Body of pancreas (tissue), 4 donors: ENCODE results near the gene TENT4B. TPM values are rescaled to one million over a fixed set of nuclear protein-coding genes. Genes with fewer than 3 reads are reported as not detected.

Experiments used
- ATAC-seq: fragments of 150-250 bp; one replicate; pipeline ENCODE4 v1.9.1; 2016
- DNase-seq, 4 donors: peaks; one replicate each; pipeline ENCODE4 v3.0.0-alpha.2; 2019
- H3K27ac ChIP-seq, 4 donors: fragments of 200-600 bp; sonication (generic); 1 replicate in 3 of 4; 2 replicates in 1 of 4; pipeline versions ENCODE4 v1.5.1 to v1.6.1; 2016 to 2019; ENCODE audit warnings: mild to moderate bottlenecking in 1 of 4, mixed read lengths in 1 of 4, moderate library complexity in 1 of 4
- H3K27me3 ChIP-seq, 2 donors: fragments of 200-600 bp; sonication (generic); one replicate each; pipeline ENCODE4 v1.6.0; 2016; ENCODE audit warnings: mild to moderate bottlenecking in 1 of 2
- H3K36me3 ChIP-seq, 2 donors: fragments of 200-600 bp; sonication (generic); replicated peaks in 1 of 2; 2 replicates each; pipeline ENCODE4 v1.5.1; 2016; ENCODE audit warnings: low read depth in 2 of 2; ENCODE audit not compliant: insufficient read depth in 1 of 2
- H3K4me1 ChIP-seq: fragments of 200-600 bp; sonication (generic); one replicate; pipeline ENCODE4 v1.6.0; 2016
- H3K4me3 ChIP-seq, 2 donors: fragments of 200-600 bp; sonication (generic); 1 replicate in 1 of 2; 2 replicates in 1 of 2; pipeline ENCODE4 v1.5.1; 2016 to 2019
- H3K9me3 ChIP-seq, 3 donors: fragments of 200-600 bp; sonication (generic); 1 replicate in 2 of 3; 2 replicates in 1 of 3; pipeline ENCODE4 v1.5.1; 2016
- CTCF ChIP-seq, 7 experiments: fragments of 450-650 bp in 4 of 7; fragments of 200-600 bp in 3 of 7; sonication (generic) in 3 of 7; IDR thresholded peaks; one replicate each; pipeline ENCODE4 v1.5.1; 2016 to 2019; ENCODE audit warnings: antibody characterized with exemption in 7 of 7
- POLR2A ChIP-seq, 3 donors: fragments of 450-650 bp; IDR thresholded peaks; one replicate each; pipeline ENCODE4 v1.6.1; 2016; ENCODE audit warnings: antibody characterized with exemption in 3 of 3, mild to moderate bottlenecking in 2 of 3
- WGBS, 2 donors: methylation state at CpG; one replicate each; pipeline ENCODE4 v1.1.5; 2017; 5-methylcytosine and 5-hydroxymethylcytosine counted together
- intact Hi-C: fragments of 100-400 bp; cut with DNase I; formaldehyde crosslinking; loops from one replicate; pipeline ENCODE4 v1.15.1; 2023
- total RNA-seq, 2 donors: library from RNA; depleted of rRNA; stranded (reverse); fragments of >200 nt; gene quantifications; one replicate each; pipeline ENCODE4 v1.1.0, GENCODE V29; 2016

Gene TENT4B
- total RNA-seq, 2 donors from 2014 or later: 2.0 to 7.0 TPM

DNA sequence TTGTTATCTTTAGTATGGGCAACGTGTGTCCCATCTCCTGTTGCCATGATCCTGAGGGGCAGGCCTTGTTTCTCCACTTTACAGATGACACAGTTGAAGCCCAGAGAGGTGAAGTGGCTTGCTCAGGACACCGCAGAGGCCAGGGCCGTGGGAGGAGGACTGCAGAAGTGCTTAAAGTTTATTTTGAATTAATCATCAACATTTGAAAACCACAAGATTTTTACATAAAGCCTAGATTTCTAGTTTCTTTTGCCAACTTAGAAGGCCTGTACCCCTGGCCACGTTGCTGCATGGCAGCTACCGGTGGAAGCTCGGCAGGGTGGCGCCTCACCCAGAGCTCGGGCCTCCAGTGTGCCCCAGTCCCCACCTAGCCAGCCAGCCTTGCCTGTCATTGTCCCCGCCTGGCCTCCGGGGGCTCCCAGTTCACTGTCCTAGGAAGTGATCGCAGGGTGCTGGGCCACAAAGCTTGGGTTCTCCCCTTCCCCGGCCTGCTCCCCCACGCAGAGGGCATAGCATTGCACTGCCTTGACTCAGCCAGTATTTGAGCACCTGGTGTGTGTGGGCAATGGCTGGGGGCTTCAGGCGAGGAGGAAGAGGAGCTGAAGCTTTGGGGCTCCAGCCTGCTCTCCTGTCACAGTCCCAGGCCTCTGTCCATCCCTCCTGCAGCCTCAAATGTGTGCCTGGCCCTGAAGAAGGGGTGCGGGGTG lies 98.4 kb downstream of the TENT4B start:
- WGBS, 2 donors: 81 to 88% methylated on average over 10 to 15 of the region's 15 CpGs
- no peak for ATAC-seq

GRCh38 chr16:50252082-50252611 lies 99.0 kb downstream of the TENT4B start:
- intact Hi-C loops: no loop called here
- 85 to 90% methylated on average over 5 to 9 of the region's 9 CpGs for WGBS, 2 donors
- Histone ChIP-seq H3K27me3 (no peaks in the 10 kb centered on the region), H3K9me3 (no peaks in the 10 kb centered on the region), H3K36me3 (no peaks in the 10 kb centered on the region), H3K27ac (no peak overlapping the region), H3K4me3 (no peak overlapping the region), H3K4me1 (no peaks in the 10 kb centered on the region)
- TF ChIP-seq POLR2A (IDR thresholded peaks at IDR 0.05): no peak
- no peak for TF ChIP-seq CTCF (IDR thresholded peaks at IDR 0.05)
- no peak for DNase-seq
- no peak for ATAC-seq

More for the DNA sequence above, 98.4 kb downstream of the TENT4B start:
- no peaks in the 10 kb centered on the region for H3K9me3 ChIP-seq
- TF ChIP-seq POLR2A (IDR thresholded peaks at IDR 0.05) (no peak), CTCF (IDR thresholded peaks at IDR 0.05) (no peak)
- no peaks in the 10 kb centered on the region for H3K27me3 ChIP-seq
- H3K4me1 ChIP-seq: peaks cover 1% of the 10 kb centered on the region
- no peak overlapping the region for H3K4me3 ChIP-seq
- H3K27ac ChIP-seq: no peak overlapping the region
- intact Hi-C loops: no loop called here
- DNase-seq: peak in 1 of 4 donors; percentile 35
- no peaks in the 10 kb centered on the region for H3K36me3 ChIP-seq

DNA sequence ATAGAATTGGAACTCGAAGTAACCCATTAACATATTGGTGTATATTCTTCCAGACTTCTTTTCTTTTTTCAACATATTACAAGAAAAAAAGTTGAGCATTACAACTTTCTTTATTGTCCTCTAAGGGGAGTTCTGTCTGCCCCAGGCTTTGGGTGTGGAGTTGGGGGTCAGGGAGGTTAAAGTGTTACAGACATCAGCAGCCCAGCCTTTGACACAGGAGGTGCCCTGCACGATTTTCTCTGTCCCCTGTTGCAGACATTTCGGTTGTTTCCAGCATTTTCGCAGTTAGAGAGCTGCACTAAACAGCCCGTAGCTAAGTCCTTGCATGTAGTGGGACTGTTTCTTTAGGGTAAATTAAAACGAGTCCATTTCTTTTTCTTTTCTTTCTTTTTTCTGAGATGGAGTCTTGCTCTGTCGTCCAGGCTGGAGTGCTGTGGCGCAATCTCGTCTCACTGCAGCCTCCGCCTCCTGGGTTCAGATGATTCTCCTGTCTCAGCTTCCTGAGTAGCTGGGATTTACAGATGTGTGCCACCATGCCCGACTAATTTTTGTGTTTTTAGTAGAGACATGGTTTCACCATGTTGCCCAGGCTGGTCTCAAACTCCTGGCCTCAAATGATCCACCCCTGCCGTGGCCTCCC lies 99.9 kb downstream of the TENT4B start:
- intact Hi-C loops: no loop called here
- DNase-seq (no peak), ATAC-seq (no peak)
- Histone ChIP-seq H3K36me3 (no peaks in the 10 kb centered on the region), H3K27me3 (no peaks in the 10 kb centered on the region), H3K9me3 (no peaks in the 10 kb centered on the region), H3K4me1 (no peaks in the 10 kb centered on the region), H3K27ac (no peak overlapping the region), H3K4me3 (no peak overlapping the region)
- WGBS, 2 donors: 71 to 72% methylated on average over 12 of the region's 12 CpGs
- TF ChIP-seq CTCF (IDR thresholded peaks at IDR 0.05): no peak
- no peak for TF ChIP-seq POLR2A (IDR thresholded peaks at IDR 0.05)

DNA sequence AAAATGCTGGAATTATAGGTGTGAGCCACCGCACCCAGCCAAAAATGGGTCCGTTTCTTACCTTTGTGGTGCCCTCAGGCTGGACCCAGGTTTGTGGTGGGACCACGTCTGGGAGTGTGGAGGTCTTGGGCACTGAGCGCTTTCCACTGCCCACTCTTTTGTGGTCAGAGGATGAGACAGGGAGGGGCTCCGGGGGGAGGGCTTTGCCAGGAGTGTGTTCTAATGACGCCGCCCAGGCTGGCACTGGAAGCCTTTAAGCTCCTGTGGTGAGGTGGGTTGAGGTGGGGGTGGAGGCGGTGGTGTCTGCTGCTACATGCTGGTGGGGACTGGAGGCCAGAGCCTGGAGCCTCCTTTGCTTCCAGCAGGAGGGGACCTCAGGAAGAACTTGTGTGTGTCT lies 100.4 kb downstream of the TENT4B start:
- no peaks in the 10 kb centered on the region for H3K4me1 ChIP-seq
- ATAC-seq (no peak), DNase-seq (no peak)
- TF ChIP-seq CTCF (IDR thresholded peaks at IDR 0.05): no peak
- TF ChIP-seq POLR2A (IDR thresholded peaks at IDR 0.05): no peak
- intact Hi-C loops: no loop called here
- 87 to 90% methylated on average over 5 to 8 of the region's 8 CpGs for WGBS, 2 donors
- H3K4me3 ChIP-seq: no peak overlapping the region
- H3K27ac ChIP-seq: no peak overlapping the region
- no peaks in the 10 kb centered on the region for H3K27me3 ChIP-seq
- H3K9me3 ChIP-seq: no peaks in the 10 kb centered on the region
- H3K36me3 ChIP-seq: no peaks in the 10 kb centered on the region
